GM19240 (cell line): ENCODE measurements around the gene PIP4K2A.
"Not testable (repeated sequence)": the region's sequence is repeated elsewhere in the genome, so short reads cannot be mapped to it uniquely, and the experiment has no call there.

Experiments
- DNase-seq: peaks from one replicate; pipeline ENCODE4 v3.0.0; 2011; ENCODE audit warnings: low spot score; ENCODE audit not compliant: insufficient read length

Gene PIP4K2A

GRCh38 chr10:22693860-22694259 lies 20.5 kb downstream of the PIP4K2A start:
- no peak for DNase-seq

GRCh38 chr10:22693371-22693784 lies 21.0 kb downstream of the PIP4K2A start:
- DNase-seq, result no peak

- DNase-seq, result not testable (repeated sequence)
Observed at GRCh38 chr10:22692119-22692518, 22.3 kb downstream of the PIP4K2A start.

- DNase-seq, result no peak
Observed at GRCh38 chr10:22690614-22691431, 23.6 kb downstream of the PIP4K2A start.

GRCh38 chr10:22690158-22690557 lies 24.2 kb downstream of the PIP4K2A start:
- no peak for DNase-seq

GRCh38 chr10:22686347-22686746 lies 28.0 kb downstream of the PIP4K2A start:
- DNase-seq, result no peak

GRCh38 chr10:22685926-22686325 lies 28.5 kb downstream of the PIP4K2A start:
- no peak for DNase-seq

- DNase-seq, result no peak
Observed at GRCh38 chr10:22684699-22685098, 29.7 kb downstream of the PIP4K2A start.

- no peak for DNase-seq
Observed at GRCh38 chr10:22683140-22683389, 31.3 kb downstream of the PIP4K2A start.

- DNase-seq, result no peak
Observed at GRCh38 chr10:22682237-22683139, 31.9 kb downstream of the PIP4K2A start.

- no peak for DNase-seq
Observed at GRCh38 chr10:22681783-22682183, 32.6 kb downstream of the PIP4K2A start.

- DNase-seq, result no peak
Observed at GRCh38 chr10:22681301-22681700, 33.1 kb downstream of the PIP4K2A start.

- DNase-seq, result no peak
Observed at GRCh38 chr10:22679608-22680007, 34.8 kb downstream of the PIP4K2A start.

- no peak for DNase-seq
Observed at GRCh38 chr10:22677333-22677732, 37.0 kb downstream of the PIP4K2A start.

GRCh38 chr10:22676435-22676834 lies 37.9 kb downstream of the PIP4K2A start:
- DNase-seq, result no peak

- no peak for DNase-seq
Observed at GRCh38 chr10:22674573-22674930, 39.8 kb downstream of the PIP4K2A start.

- no peak for DNase-seq
Observed at GRCh38 chr10:22673785-22674572, 40.4 kb downstream of the PIP4K2A start.

- no peak for DNase-seq
Observed at GRCh38 chr10:22673091-22673392, 41.3 kb downstream of the PIP4K2A start.

GRCh38 chr10:22672319-22673090 lies 41.9 kb downstream of the PIP4K2A start:
- DNase-seq, result no peak

- no peak for DNase-seq
Observed at GRCh38 chr10:22670788-22671187, 43.6 kb downstream of the PIP4K2A start.

GRCh38 chr10:22669163-22669711 lies 45.1 kb downstream of the PIP4K2A start:
- no peak for DNase-seq
